NCI-H128 (cell line): ENCODE measurements around the gene KCNQ1.

Source experiments
- DNase-seq: peaks from one replicate; lab custom pipeline; 2025; ENCODE audit not compliant: unreplicated experiment; lab: John Stamatoyannopoulos, UW

Gene KCNQ1

GRCh38 chr11:2830030-2830812, 385.4 kb downstream of the KCNQ1 start:
- DNase-seq, result no peak

DNA sequence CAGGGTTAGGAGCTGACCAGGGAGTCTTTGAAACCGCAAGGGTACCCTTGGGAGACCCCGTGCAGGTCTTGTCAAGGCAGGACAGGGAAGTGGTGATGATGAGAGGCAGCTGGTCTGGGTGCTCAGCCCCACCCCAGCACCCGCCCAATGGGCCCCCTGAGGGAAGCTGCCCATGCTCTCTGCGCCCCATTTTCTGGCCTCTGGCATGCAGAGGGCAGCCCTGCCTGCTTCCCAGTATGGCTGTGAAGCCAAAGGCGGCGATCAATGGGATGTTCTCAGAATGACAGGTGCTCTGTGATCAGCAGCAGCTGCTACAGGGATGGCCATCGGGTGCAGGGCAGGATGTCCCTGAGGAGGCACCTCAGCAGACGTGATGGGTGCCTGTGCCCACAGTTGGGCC, 386.1 kb downstream of the KCNQ1 start:
- no peak for DNase-seq

GRCh38 chr11:2831781-2832532, 387.1 kb downstream of the KCNQ1 start:
- DNase-seq, result no peak

- DNase-seq, result no peak
Observed at GRCh38 chr11:2832533-2833020, 387.8 kb downstream of the KCNQ1 start.

- no peak for DNase-seq
Observed at GRCh38 chr11:2833051-2833715, 388.4 kb downstream of the KCNQ1 start.

DNA sequence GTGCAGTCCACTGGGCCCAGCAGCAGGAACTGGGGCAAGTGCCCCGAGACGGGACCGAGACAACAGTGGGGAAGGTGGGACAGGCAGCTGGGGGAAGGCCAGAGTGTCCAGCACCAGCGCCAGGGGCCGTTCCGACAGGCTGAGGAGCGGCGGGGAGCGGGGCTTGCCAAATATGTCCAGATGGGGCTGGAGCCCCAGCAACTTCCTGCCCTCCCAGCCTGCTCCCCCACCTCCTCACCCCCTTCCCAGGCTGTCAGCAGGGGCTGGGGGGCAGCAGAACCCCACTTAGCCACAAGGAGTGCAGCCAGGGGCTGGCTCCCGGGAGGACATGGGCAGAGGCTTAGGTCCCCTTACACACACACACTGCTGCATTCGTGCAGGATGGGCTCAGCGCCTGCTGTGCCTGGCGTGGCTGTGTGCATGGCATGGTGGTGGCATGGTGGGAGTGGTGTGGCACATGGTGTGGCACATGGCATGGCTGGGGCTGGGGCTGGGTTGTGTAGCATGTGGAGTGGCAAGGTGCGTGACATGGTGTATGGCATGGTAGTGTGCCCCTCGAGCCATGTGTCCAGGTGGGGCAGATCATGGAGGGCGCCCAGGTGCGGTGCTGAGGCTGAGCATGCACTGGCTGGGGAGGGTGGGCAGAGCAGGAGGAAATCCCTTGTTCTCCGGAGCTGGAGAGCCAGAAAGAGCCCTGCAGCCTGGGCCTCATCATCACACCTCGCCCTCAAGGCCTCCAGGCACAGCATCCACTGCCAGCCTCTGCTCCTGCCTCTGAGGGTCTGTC, 389.1 kb downstream of the KCNQ1 start:
- DNase-seq, result no peak

- no peak for DNase-seq
Observed at GRCh38 chr11:2834503-2835273, 389.9 kb downstream of the KCNQ1 start.

GRCh38 chr11:2835296-2835695, 390.5 kb downstream of the KCNQ1 start:
- no peak for DNase-seq

GRCh38 chr11:2835751-2836150, 390.9 kb downstream of the KCNQ1 start:
- no peak for DNase-seq

GRCh38 chr11:2836315-2837095, 391.7 kb downstream of the KCNQ1 start:
- DNase-seq, result no peak

- DNase-seq, result no peak
Observed at GRCh38 chr11:2837096-2837601, 392.3 kb downstream of the KCNQ1 start.

DNA sequence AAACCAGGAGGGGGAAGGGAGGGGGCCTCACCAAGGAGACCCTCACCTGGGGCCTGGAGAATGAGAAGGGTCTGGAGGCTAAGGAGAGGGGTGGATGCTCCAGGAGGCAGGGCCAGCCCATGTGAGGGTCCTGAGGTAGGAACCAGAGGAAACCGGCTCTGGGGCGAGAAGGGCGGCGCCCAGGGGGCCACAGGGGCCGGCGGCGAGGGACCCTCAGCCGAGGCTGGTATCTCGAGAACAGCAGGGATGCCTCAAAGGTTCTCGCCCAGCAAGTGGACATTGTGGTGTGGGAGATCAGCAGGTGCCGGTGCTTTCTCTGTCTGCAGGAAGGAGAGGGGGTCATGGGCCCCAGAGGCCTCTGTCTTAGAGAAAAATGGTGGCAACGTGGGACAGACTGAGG, 392.8 kb downstream of the KCNQ1 start:
- DNase-seq, result no peak

GRCh38 chr11:2838091-2838490, 393.3 kb downstream of the KCNQ1 start:
- no peak for DNase-seq

- no peak for DNase-seq
Observed at GRCh38 chr11:2838676-2839294, 394.0 kb downstream of the KCNQ1 start.

DNA sequence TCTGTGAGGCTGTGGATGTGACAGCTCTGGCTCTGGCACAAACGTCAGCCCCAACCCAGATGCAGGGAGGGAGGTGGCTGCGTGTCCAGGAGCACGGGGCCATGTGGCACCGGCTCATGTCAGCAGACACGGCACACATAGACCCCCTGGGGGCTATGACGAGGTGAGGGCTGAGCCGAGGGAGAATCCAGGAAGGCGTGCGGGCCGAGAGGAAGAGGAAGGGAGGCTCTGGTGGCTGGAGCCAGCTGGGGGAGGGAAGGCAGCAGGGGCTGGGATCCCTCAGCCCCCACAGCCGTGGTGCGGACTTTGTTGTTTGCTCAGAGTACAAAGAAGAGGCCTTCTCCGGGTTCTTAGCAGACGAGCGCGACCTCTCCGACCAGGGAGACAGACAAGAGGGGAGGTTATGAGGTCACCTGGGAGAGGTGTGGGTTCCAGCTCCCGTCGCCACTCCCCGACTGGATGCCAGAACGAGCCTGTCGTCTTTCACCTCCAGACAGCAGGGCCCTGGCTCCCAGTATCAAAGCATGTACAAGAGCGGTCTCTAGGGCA, 394.7 kb downstream of the KCNQ1 start:
- no peak for DNase-seq

DNA sequence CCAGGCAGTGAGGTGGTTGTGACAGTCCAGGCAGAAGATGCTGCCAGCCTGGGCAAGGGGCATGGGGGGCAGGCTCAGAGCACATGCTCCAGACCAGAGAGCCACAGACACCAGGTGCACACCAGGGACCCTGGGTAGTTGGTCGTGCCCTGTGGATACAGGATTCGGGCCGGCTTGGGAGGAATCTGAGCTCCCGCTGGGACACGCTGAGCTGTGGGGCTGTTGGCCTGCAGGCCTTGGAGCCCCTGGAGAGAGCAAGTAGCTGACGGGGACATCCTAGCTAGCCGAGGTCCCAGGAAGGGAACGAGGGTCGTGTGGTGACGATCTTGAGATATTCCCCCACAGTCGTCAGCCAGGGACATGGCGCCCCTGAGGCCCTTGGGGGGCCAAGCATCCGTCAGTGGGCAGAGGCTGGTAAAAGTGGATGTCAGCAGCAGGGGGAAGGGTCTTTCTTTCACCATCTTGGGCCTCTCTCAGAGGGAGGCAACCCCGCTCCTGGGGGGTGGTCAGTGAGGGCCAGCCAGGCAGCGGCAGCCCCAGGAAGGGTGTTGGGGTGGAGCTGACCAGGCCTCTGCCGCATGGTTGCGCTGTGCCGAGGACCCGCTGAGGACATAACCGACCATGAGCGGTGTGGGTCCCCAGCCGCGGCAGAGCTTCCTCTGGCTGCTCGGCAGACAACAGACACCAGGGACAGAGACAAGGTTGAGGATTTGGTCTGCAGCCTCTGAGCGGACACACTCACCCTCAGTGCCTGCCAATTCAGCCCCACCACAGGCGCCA, 396.8 kb downstream of the KCNQ1 start:
- DNase-seq, result no peak

DNA sequence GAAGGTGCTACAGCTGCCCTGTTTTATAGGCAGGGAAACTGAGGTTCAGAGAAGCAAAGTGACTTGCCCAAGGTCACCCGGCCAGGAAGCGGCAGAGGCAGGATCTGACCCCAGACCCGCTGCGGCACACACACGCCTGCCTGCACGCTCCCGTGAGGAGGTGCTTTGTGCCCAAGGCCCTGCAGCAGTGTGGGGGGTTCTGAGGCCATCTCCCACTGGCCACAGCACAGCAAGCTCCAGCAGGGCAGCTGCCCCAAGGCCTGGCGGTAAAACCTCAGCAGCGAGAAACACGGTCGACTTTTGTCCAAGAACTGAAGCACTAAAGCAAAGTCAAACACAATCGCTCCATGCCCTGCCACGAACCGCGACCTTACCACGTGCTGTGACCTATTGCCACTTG, 398.1 kb downstream of the KCNQ1 start:
- no peak for DNase-seq

DNA sequence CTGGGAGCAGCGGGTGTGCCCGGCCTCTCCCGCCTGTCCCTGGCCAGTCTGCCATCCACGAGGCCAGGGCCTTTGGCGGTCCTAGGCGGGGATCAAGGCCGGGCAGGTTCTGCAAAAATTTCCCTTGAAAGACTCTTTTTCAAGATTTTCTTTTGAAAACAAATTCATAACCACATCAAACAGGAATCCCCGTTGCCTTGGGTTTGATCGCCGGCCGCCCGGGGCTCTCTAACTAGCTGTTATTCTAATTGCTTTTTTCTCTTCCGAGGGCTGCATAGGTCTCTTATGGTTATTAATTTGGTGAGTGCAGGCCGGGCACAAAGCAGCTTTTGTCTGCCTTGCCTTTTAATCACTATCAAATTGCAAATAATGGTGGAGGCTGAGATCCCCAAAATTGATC, 398.7 kb downstream of the KCNQ1 start:
- no peak for DNase-seq
